GM15510 (cell line): Measurements from ENCODE around the gene REM2.

ENCODE experiments used
- POLR2A ChIP-seq: IDR thresholded peaks from 3 replicates; pipeline ENCODE4 v1.6.1; 2011; ENCODE audit warnings: borderline replicate concordance; ENCODE audit not compliant: insufficient read length; ENCODE audit errors: extremely low read depth

REM2 gene

DNA sequence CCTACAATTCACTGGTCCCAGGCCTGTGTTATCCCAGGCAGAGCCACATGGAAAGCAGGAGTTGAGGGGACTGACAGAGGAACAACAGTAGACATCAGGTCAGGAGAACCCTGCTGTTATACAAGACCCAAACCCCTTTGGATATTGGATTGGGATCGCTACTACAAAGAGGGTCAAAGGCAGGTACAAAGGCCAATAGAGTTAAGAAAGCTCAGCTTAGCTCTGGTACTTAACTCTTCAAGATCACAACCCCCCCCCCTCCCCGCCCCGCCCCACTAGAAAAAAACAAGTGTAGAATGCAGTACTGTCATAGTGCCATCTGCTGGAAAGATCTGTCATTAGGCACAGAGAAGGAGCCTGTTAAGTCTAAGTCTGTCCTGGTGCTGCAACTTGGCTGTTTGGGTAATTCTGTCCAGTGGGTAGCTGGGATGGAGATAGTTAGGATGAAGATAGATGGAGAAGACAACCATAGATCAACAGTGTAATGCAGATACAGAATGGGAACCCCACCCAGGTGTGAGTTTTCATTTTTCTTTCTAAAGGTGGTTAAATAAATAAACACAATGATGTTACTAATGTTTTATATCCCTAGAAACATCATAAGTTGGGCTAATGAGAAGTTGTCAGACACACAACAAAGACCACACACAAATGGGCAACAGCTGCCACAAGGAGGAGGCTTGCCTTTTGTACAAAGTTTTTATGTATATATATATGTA, 17.2 kb downstream of the REM2 start:
- TF ChIP-seq POLR2A, result no peak

GRCh38 chr14:22901799-22902198, 18.8 kb downstream of the REM2 start:
- TF ChIP-seq POLR2A, result no peak

DNA sequence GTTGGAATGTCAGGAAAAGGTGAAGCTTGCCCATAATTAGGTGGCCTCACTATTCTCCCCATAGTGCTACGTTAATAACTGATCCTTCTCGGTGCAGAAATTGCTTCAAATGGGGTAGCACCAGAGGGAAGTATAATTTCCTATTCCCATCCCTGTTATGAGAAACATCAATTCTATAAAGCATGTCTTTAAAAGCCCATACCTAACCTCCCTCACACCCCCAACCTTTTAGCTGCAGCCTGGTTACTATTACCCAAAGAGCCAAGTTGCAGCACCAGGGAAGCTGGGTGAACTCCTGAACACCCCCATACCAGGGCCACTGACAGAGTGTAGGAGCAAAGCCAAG, 20.7 kb downstream of the REM2 start:
- TF ChIP-seq POLR2A, result no peak

- TF ChIP-seq POLR2A, result no peak
Observed at GRCh38 chr14:22905627-22906026, 22.6 kb downstream of the REM2 start.

DNA sequence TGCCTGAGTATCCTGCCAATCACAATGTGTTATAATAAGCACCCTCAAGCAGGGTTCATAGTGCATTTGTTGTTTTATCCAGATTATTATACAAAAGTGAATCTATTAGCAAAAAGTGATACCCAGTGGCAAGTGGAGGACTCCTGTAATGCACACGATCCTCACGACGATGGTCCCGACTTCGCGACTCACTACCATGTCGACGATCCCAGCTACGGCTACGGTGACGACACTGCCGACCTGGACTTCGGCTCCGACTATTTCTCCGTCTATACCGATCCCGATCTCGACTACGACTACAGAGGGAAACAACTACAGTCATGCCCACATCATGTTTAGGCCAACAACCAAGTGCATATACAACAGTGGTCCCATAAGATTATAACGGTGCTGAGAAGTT, 23.1 kb downstream of the REM2 start:
- no peak for TF ChIP-seq POLR2A

GRCh38 chr14:22907429-22907828, 24.4 kb downstream of the REM2 start:
- no peak for TF ChIP-seq POLR2A

DNA sequence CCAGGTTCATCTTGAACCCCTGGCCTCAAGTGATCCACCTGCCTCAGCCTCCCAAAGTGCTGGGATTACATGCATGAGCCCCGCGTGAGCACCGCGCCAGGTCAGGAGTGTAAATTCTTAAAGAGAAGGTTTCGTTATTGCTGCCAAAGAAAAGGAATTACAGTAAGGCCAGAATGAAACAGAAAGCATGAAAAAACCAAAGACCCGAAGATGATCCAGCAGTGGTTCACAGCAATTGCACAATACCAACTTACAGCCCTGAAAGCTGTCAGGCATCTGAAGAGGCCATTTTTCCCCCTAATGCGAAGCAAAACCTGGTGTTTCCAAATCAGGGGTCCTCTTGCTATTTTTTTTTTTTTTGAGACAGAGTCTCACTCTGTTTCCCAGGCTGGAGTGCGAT, 25.6 kb downstream of the REM2 start:
- TF ChIP-seq POLR2A, result no peak

GRCh38 chr14:22910916-22911315, 27.9 kb downstream of the REM2 start:
- no peak for TF ChIP-seq POLR2A

DNA sequence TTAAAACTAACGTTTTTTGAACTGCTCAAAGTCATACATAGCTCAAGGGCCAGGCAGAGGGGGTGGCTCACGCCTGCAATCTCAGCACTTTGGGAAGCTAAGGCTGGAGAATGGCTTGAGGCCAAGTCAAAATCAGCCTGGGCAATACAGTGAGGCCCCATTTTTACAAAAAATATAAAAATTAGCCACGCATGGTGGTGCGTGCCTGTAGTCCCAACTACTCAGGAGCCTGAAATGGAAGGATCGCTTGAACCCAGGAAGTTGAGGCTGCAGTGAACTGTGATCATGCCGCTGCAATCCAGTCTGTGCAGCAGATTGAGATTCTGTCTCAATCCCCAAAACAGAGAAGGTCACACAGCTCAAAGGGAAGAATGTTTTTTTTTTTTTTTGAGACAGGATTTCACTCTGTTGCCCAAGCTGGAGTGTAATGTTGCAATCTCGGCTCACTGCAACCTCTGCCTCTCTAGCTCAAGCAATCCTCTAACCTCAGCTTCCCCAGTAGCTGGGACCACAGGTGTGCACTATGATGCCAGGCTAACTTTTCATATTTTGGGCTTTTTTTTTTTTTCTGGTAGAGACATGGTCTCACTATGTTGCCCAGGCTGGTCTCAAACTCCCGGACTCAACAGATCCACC, 33.0 kb downstream of the REM2 start:
- TF ChIP-seq POLR2A, result no peak

DNA sequence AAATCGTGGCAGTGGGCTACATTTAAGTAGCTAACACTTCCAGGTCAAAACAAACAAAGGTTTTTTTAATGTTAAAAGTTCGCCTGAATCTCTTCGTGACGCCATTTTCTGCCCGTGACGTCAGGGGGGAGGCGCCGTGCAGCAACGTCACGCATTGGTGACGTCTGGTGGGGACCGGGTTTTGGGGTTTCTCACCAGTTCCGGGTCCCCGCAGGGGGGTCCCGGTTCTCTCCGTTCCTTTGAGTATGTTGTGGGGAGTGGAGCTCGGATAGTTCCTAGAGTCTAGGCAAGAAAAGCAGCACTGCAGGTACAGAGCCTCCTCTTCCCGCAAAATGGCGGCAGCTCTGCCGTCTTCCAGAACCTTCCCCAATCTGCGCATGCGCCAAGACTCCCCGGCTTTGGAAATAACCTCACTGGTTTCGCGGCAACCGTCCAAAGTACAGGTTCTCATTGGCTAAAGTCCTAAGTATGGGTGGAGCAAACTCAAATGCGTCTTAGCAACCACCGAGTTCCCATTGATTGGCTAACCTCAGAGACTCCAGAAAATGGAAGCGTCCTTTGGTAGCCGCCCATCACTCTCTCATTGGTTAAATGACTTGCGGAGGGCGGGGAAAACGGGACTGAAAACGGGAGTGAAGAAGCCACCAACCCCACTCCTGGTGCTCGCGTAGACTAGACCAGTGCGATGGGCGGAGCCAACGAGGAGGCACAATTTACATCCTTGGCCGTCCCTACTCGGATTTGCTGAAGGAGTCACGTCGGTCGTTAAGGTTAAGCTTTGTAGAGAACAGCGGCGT, 36.0 kb downstream of the REM2 start, which contains the start of gene RBM23:
RBM23 (minus strand) TSS at position 346 of the 797 bp plus-strand sequence.
- peak; percentile 52 for TF ChIP-seq POLR2A

DNA sequence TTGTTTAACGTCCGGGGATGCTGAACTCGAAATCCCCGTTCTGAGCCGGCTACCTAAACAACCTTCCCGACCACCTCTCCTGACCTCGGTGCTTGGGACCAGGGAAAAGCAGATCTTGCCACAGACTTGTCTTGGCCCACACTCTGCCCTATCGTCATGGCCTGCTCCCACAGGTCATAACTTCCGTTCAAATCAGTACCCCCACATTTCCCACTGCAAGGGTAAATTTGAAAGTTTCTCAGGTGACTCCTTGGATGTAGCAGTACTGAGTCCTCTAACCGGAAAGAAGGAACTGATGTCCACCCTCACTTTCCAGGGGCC, 36.5 kb downstream of the REM2 start:
- TF ChIP-seq POLR2A, result no peak

GRCh38 chr14:22920697-22921096, 37.7 kb downstream of the REM2 start:
- no peak for TF ChIP-seq POLR2A

GRCh38 chr14:22922294-22922693, 39.3 kb downstream of the REM2 start:
- TF ChIP-seq POLR2A, result no peak

DNA sequence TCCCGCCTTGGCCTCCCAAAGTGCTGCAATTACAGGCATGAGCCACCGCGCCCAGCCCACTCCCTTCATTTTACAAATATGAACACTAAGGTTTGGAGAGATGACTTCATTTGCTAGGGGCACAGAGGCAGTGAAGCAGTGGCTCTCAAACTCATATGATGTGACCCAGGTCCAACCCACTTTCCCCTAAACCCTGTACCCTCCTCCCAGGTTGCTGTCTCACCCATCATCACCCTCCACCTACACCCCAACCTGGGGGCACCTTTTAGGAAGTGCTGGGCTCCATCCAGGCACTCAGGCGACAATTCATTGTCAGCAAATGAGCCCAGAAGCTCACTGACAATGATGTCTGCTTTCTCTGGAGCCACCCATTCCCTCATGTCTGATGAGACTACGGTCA, 40.7 kb downstream of the REM2 start:
- no peak for TF ChIP-seq POLR2A

GRCh38 chr14:22925513-22925912, 42.5 kb downstream of the REM2 start:
- TF ChIP-seq POLR2A, result no peak

DNA sequence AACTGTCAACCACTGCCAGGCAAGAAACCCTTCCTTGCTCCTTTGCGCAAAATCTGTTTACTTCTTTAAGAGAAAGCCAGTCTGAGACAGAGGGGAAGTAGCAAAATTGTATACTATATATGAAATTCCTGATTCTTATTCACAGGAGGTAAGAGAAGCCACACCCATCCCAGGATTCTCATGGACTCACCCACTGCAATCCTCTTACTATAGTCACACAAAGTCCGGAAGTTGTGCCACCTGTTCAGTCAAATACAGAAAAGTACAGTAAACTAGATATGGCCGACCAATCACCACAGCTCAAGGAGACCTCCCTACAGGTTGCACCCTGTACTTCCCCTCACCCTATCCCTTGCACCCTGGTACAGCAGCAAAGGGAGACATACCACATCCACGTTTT, 43.3 kb downstream of the REM2 start:
- no peak for TF ChIP-seq POLR2A

DNA sequence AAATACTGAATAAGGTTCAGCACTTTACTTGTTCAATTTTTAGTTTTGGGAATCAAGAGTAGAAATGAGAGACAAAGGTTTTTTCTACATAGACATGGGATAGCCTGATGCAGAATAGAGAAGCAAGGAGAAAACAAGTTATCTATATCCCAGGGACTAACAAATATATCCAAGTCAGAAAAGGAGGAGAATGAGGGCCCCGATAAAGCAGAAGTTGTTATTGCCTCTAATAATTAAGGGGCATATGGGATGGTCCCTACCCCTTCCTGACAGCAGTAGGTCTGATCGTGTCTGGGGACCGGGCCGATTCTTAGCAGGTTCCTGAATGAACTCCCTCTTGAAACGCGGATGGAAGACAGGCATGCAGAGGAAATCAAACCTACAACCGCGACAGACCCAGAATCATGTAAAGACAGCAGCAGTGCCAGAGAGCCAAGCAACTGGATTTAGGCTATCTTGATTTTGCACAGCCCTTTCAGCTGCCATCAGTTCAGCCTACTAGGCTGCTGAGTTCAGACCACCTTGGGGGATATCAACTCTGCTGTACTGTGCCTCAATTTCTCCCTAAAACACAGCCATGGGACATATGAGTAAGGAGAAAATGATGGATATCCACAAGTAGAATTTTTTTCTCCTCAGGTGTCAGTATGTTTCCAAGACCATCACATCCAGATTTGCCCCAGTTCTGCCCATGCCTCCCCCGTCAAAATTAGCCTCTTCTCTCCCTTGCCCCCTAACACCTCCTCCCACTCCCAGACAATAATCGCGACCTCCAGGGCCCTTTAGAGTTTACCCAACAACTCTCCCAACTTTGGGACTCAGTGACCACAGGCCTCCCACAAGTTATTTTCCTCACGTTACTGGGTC, 45.4 kb downstream of the REM2 start:
- no peak for TF ChIP-seq POLR2A
